Measurements from ENCODE around the gene KPNA4.

Gene KPNA4

DNA sequence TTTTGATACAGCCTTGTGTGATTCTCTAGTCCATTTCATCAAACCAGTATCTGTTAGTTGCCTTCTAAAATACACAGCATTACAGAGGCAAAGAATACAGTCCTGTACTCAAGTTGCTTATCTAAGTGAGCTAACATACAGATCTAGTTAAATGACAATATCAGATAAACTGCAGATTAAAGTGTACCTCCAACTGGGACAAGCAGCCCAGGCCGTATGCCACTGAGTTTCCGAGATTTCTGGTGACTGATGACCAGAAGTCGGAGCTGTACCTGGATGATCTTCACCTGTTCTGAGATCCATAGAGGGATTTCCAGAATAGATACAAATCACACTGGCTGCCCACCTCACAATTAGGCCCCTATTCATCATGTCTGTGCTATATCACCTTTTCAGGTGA is 109.5 kb downstream of the KPNA4 start:
- TF ChIP-seq SIN3A (IDR thresholded peaks at IDR 0.05; ENCODE audit: borderline replicate concordance, insufficient read depth, low read length): no peak
- TF ChIP-seq, protein P1, sequence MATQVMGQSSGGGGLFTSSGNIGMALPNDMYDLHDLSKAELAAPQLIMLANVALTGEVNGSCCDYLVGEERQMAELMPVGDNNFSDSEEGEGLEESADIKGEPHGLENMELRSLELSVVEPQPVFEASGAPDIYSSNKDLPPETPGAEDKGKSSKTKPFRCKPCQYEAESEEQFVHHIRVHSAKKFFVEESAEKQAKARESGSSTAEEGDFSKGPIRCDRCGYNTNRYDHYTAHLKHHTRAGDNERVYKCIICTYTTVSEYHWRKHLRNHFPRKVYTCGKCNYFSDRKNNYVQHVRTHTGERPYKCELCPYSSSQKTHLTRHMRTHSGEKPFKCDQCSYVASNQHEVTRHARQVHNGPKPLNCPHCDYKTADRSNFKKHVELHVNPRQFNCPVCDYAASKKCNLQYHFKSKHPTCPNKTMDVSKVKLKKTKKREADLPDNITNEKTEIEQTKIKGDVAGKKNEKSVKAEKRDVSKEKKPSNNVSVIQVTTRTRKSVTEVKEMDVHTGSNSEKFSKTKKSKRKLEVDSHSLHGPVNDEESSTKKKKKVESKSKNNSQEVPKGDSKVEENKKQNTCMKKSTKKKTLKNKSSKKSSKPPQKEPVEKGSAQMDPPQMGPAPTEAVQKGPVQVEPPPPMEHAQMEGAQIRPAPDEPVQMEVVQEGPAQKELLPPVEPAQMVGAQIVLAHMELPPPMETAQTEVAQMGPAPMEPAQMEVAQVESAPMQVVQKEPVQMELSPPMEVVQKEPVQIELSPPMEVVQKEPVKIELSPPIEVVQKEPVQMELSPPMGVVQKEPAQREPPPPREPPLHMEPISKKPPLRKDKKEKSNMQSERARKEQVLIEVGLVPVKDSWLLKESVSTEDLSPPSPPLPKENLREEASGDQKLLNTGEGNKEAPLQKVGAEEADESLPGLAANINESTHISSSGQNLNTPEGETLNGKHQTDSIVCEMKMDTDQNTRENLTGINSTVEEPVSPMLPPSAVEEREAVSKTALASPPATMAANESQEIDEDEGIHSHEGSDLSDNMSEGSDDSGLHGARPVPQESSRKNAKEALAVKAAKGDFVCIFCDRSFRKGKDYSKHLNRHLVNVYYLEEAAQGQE (IDR thresholded peaks at IDR 0.05; ENCODE audit: insufficient read depth in 1 of 2, low read depth in 2 of 2, low read length in 2 of 2): no peak
- no peak for TF ChIP-seq POLR2AphosphoS5 (IDR thresholded peaks at IDR 0.05; ENCODE audit: low read depth, low read length)
- no peak for TF ChIP-seq FOXP2 (optimal IDR thresholded peaks at IDR 0.05; ENCODE audit: borderline replicate concordance, extremely low read depth, extremely low read length, insufficient read depth)
- no peak for TF ChIP-seq TAF1 (IDR thresholded peaks at IDR 0.05; ENCODE audit: borderline replicate concordance, insufficient read depth, low read length)

DNA sequence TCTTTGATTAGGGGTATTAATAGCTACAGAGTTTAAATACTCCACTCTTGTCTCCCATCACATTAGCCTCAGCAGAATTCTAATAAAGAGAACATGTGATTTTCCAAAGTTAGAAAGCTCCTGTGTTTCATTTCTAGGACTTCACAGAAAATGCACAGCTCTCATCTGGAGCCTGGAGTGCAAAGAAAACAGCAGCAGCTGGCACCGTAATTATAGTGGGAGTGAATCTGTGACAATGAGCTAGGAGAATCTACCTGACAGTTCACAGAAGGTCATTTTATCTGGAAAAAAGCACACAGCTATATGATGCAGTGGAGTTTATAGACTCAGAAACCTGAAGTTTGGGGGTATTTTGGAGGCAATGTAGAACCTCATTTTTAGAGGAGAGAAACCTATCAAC is 110.4 kb downstream of the KPNA4 start:
- TF ChIP-seq, protein P1 (IDR thresholded peaks at IDR 0.05; ENCODE audit: insufficient read depth in 1 of 2, low read depth in 2 of 2, low read length in 2 of 2): no peak
- no peak for TF ChIP-seq FOXP2 (optimal IDR thresholded peaks at IDR 0.05; ENCODE audit: borderline replicate concordance, extremely low read depth, extremely low read length, insufficient read depth)
- no peak for TF ChIP-seq SIN3A (IDR thresholded peaks at IDR 0.05; ENCODE audit: borderline replicate concordance, insufficient read depth, low read length)
- TF ChIP-seq TAF1 (IDR thresholded peaks at IDR 0.05; ENCODE audit: borderline replicate concordance, insufficient read depth, low read length): no peak
- TF ChIP-seq POLR2AphosphoS5 (IDR thresholded peaks at IDR 0.05; ENCODE audit: low read depth, low read length): no peak

DNA sequence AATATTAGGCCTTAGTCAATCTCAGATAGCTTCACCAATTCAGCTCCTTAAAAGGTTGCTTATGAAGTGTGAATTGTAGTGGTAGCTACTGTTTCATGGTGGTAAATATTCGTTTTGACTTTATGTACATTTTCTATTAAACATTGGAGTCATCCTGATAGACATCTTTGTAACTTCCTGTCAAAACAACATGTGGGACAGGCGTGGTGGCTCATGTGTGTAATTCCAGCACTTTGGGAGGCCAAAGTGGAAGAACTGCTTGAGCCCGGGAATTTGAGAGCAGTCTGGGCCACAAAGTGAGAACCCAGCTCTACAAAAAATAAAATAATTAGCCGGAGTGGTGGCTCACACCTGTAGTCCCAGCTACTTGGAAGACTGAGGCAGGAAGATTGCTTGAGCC is 113.8 kb downstream of the KPNA4 start:
- TF ChIP-seq FOXP2 (optimal IDR thresholded peaks at IDR 0.05; ENCODE audit: borderline replicate concordance, extremely low read depth, extremely low read length, insufficient read depth): no peak
- no peak for TF ChIP-seq SIN3A (IDR thresholded peaks at IDR 0.05; ENCODE audit: borderline replicate concordance, insufficient read depth, low read length)
- no peak for TF ChIP-seq TAF1 (IDR thresholded peaks at IDR 0.05; ENCODE audit: borderline replicate concordance, insufficient read depth, low read length)
- no peak for TF ChIP-seq POLR2AphosphoS5 (IDR thresholded peaks at IDR 0.05; ENCODE audit: low read depth, low read length)
- TF ChIP-seq, protein P1 (IDR thresholded peaks at IDR 0.05; ENCODE audit: insufficient read depth in 1 of 2, low read depth in 2 of 2, low read length in 2 of 2): no peak

DNA sequence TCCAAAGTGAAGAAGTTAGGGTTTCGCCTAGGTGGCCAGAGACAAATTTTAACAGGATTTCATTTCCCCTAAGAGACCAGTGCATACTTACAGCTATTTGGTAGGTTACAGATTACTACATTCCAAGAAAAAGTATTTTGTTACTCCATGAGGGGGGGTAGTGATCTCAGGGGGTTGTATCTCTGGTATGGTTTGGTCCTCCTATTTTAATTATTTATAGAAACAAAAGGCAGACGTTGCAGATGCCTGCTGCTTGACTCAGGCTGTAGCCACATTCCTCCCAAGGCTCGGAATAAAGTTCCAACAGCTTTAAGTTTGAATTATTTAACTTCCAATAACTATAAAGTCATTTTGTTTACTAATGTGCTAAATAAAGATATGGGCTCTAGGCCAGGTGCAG is 114.5 kb downstream of the KPNA4 start:
- TF ChIP-seq POLR2AphosphoS5 (IDR thresholded peaks at IDR 0.05; ENCODE audit: low read depth, low read length) (no peak), TAF1 (IDR thresholded peaks at IDR 0.05; ENCODE audit: borderline replicate concordance, insufficient read depth, low read length) (no peak), FOXP2 (optimal IDR thresholded peaks at IDR 0.05; ENCODE audit: borderline replicate concordance, extremely low read depth, extremely low read length, insufficient read depth) (no peak), SIN3A (IDR thresholded peaks at IDR 0.05; ENCODE audit: borderline replicate concordance, insufficient read depth, low read length) (no peak)
- TF ChIP-seq, protein P1 (IDR thresholded peaks at IDR 0.05; ENCODE audit: insufficient read depth in 1 of 2, low read depth in 2 of 2, low read length in 2 of 2): no peak
